GM08714 (cell line): ENCODE results near the gene IL27RA.

Source experiments
- H3K4me3 ChIP-seq: fragments of 200-500 bp; sonication (Bioruptor generic); 2 replicates; pipeline ENCODE4 v1.5.1; 2014; ENCODE audit warnings: mild to moderate bottlenecking, low read length, inconsistent platforms
- ZNF274 ChIP-seq: IDR thresholded peaks from 2 replicates; pipeline ENCODE4 v1.6.1; 2012; ENCODE audit warnings: mild to moderate bottlenecking, low read depth, low read length

The IL27RA gene

DNA sequence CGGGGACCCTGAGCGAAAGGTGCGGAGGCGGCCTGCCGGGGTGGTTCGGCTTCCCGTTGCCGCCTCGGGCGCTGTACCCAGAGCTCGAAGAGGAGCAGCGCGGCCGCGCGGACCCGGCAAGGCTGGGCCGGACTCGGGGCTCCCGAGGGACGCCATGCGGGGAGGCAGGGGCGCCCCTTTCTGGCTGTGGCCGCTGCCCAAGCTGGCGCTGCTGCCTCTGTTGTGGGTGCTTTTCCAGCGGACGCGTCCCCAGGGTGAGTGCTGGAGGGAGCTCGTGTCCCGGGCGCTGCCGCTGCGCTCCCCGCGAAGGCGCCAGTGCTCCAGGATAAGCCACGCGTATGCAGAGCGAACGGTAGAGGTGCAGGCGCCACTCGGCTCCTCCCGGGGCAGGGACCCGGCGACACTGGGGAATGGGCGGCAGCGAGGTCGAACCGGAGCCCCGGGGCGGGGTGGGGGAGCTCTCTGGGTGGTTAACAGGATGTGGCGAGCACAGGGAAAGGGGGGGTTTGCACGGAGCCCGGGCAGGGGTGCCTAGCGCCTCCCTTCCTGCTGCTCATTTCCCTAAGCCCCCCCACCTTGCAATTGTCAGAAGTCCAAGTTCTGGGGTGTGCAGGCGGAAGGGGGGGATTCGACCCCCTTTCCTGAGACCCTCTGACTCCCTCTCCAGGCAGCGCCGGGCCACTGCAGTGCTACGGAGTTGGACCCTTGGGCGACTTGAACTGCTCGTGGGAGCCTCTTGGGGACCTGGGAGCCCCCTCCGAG lies at the start of gene IL27RA:
IL27RA (plus strand) TSS at position 44 of the 762 bp plus-strand sequence; CDS start at position 155, 111 bp downstream.
- TF ChIP-seq ZNF274 = no peak

DNA sequence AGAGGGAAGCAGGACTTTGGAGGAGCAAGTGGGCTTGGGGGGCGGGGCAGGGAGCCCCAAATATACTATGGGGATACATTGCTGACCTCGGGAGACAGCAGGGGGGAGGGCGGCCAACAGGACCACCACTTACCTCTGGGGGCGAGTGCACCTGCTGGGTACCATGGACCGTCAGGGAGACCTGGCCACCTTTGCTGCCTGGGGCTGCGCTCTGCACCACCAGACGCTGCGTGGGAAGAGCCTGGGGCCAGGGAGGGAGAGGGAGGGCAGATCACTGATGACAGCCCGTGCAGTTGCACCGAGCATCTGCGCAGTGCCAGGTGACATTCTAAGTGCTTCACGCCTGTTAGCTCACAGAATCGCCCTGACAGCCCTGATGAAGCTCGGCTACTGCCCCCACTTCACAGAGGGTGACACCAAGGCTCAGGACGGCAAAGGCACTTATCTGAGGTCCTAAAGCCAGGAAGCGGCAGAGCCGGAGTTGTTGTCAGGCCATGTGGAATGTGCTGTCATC lies 49.5 kb upstream of the IL27RA start:
- no peak for TF ChIP-seq ZNF274

More for the DNA sequence above, at the start of gene IL27RA:
- peak within 1 kb of the TSS; percentile 91 for H3K4me3 ChIP-seq

DNA sequence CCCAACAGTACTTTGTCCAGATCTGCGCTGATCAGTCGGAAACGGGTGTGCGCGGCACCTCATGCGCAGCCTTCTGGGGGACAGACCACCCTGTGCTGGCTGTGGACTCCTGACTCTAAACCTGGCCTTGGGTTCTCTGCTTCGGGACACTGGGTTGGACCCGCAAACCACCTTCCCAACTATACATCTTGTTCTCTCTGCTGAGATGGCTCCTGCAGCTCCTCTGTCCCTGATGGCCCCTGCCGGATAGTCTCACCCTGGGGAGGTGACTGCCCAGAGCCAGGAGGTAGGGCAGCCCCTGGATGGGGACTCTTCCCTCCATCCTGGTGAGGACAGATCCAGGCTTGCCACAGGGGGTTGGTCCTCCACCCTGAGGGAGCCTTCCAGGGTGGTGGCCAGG lies 48.8 kb upstream of the IL27RA start:
- TF ChIP-seq ZNF274 = no peak
- no peak overlapping the region for H3K4me3 ChIP-seq

More for the DNA sequence above, 49.5 kb upstream of the IL27RA start:
- no peak overlapping the region for H3K4me3 ChIP-seq

DNA sequence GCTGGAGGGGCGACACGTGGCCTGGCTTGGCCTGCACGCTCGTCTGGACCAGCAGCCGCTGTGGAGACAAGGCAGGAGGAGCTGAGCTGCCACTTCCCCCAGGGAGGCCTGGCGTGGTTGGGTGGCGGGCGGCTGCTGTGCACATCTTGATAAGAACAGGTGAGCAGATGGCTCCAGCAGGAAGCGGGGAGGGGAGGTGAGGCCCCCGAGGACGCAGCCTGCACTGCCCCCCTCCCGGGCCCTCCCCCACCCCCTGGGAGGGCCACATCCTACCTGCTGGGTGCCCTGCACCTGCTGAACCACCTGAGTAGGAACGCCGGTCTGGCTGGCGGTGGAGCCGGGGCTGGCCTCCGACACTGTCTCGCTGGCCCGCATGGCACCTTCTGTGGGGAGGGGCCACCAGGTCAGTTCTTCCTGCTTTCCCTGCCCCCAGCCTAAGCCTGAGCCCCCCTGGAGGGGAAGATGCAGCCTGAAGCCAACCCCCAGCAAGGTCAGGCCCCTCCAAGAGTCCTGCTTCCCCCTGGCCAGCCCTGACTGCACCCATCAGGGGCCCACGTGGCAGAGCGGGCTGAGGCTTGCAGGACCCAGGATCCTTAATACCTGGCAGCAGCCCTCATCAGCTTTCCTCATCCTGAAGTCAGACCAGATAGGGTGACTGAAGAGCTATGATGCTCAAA lies 48.2 kb upstream of the IL27RA start:
- no peak for TF ChIP-seq ZNF274
- no peak overlapping the region for H3K4me3 ChIP-seq

DNA sequence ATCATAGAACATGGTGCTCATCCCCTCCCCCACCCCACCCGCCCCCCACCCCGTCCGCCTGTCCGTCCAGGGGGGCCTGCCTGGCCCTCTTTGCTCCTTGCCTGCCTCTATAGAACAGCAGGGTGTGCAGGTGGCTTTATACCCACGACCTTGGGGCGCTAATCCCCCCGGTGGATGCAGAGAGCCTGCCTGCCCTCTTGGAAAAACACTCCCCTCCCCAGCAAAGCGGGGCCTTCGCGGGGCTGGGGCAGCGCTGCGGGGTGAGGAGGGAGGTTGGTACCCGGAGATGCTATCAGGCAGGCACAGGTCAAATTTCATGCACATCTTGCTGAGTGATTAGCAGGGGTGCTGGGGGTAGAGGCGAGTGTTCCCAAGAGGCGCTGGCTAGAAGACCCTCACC lies 47.4 kb upstream of the IL27RA start:
- no peak for TF ChIP-seq ZNF274
- no peak overlapping the region for H3K4me3 ChIP-seq

DNA sequence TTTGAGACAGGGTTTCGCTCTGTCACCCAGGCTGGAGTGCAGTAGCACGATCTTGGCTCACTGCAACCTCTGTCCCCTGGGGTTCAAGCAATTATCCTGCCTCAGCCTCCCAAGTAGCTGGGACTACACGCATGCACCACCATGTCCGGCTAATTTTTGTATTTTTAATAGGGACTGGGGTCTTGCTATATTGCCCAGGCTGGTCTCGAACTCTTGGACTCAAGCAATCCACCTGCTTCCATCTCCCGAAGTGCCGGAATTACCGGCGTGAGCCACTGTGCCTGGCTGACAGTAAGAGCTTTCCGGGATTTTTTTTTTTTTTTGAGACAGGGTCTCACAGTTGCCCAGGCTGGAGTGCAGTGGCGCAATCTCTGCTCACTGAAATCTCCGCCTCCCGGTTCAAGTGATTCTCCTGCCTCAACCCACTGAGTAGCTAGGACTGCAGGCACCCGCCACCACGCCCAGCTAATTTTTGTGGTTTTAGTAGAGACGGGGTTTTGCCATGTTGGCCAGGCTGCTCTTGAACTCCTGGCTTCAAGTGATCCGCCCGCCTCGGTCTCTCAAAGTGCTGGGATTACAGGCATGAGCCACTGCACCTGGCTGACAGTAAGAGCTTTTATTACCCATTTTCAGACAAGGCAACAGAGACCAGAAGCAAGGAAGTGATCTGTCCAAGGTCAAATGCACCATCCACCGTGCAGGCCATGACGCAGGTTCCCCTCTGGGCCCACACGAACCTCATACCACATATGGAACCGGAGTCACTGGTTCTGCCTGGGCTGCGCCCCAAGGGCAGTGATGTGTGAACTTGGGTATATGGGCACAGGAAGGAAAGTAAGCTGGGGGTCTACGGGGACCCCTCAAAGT lies 46.5 kb upstream of the IL27RA start:
- no peak overlapping the region for H3K4me3 ChIP-seq
- no peak for TF ChIP-seq ZNF274

DNA sequence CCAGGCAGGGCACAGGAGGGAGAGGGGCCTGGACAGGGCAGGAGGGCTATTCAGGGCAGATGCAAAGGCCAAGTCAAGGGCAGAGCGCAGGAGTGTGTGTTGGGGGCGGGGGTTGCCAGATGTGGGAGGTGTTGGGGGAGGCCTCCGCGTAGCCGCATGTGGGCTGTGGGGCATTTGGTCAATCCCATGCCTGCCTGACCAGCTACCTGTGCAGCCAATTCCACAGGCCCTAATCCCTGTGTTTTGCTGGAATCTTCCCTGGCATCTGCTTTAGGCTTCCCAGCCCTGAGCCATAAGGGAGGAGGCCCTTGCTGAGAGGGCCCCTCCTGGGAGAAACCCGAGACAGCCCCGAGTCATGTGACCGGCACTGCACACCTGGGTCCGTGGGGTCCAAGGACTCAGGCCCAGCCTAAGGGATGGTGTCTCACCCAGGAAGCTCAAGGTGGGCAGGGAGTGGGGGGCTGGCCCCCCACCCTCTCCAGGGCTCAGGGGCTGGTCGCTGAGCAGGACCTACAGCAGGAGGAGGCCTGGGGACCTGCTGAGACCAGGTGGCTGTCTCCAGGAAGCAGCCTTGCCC lies 45.7 kb upstream of the IL27RA start:
- no peak for TF ChIP-seq ZNF274
- H3K4me3 ChIP-seq = no peak overlapping the region

DNA sequence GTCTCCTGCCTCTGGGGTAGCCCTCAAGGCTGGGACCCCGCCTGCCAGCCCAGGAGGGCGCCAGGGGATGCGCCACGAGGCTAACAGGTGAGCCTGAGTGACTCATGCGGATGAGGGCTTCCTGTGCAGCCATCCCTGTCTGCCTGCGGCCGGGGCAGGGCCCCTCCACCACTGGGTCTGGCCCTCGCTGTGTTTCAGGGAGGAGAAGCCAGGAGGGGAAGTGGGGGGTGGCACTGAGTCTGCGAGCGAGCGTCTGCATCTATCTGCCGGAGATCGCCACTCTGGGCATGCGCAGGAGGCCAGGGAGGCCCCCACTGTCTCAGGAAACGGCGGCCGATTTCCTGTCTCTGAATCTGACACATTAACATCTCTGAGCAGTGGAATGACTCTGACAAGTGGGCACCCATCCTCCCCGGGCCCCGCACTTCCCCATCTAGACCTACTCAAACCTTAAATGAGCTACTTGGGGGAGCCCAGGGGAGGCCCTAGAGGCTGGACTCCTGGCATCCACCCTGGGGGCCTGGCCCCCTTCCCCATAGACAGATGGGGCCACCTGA lies 45.1 kb upstream of the IL27RA start:
- TF ChIP-seq ZNF274 = no peak
- no peak overlapping the region; the same call in 1 of the 2 replicates for H3K4me3 ChIP-seq

DNA sequence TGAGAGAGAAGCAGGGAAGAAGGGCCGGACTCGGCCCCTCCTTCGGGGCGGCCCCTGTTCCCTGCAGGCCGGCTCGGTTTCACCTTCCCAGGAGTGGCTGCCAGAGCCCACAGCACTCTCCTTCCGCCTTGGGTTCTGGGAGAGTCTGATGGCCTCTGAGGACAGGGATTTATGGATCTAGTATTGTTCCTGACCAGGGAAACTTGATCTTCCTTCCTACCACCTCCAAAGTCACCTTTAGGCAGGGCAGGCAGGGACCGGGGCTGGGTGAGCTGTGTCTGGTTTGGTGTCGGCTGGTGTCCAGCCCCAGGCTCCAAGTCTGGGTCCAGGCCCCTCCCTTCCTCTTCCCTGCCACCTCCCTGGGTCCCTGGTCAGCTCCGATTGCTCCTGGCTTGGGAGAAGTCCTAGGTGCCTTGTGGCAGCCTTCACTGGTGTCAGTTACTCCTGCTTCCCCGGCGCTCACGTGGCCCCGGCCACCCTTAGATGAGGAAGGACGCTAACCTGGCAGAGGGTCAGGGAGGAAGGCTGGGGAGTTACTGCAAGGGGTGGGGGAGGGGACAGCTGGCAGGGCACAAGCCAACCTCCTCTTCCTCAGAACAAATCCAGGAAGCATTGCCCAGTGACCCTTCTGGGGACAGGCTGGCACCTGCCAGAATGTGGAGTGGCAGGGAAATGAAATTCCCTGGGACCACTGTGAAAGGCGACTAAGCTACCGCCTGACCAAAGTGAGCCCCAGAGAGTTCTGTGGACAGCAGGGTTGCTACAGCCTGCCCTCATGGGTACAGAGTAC lies 44.3 kb upstream of the IL27RA start:
- H3K4me3 ChIP-seq = no peak overlapping the region; the same call in 1 of the 2 replicates

DNA sequence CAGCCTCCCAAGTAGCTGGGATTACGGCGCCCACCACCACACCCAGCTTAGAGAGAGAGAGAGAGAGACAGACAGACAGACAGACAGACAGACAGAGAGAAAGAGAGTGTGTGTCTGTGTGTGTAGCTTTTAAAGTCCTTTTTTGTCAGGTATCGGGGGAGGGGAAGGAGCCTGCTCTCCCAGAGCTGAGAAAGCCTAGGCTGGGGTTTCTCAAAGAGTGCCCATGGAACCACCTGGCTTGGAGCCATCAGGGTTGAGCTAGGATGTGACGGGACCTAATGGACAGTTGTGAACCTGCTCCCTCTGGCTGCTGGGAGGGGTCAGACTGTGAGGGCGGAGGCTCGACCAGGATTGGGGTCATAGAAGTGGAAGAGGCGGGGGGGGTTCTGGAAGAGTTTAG lies 42.1 kb upstream of the IL27RA start:
- no peak for TF ChIP-seq ZNF274
- H3K4me3 ChIP-seq = no peak overlapping the region

More for the DNA sequence above, 44.3 kb upstream of the IL27RA start:
- TF ChIP-seq ZNF274 = no peak

DNA sequence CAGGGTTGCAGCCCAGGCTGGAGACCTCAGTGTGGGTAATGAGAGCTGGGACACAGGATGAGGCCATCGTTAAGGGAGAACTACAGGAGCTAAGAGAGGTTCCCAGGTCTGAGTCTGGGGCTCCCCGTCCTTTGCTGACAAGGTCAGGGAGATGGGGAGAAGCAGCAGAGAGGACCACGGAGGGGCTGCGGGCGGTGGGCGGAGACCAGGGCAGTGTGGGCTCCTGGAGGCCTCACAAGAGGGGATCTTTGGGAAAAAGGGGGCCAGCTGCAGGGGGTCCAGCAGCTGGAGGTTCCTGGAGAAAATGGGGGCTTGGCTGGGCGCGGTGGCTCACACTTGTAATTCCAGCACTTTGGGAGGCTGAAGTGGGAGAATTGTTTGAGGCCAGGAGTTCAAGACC lies 41.5 kb upstream of the IL27RA start:
- H3K4me3 ChIP-seq = no peak overlapping the region
- TF ChIP-seq ZNF274 = no peak

DNA sequence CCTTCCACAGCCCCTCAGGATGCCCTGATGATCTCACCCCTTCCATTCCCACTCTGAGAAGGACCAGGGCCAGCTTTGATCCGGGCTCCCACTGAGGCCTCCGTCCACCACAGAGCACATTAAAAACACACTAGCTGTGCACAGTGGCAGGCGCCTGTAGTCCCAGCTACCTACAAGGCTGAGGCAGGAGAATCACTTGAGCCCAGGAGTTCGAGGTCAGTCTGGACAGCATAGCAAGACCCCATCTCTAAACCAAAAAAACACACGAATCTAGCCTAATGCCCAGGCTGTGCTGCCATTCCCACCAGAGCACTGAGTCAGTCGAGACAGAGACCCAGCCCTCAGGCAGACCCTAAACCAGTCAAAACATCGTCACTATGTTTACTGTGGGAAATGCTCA lies 39.5 kb upstream of the IL27RA start:
- no peak overlapping the region for H3K4me3 ChIP-seq
- TF ChIP-seq ZNF274 = no peak

DNA sequence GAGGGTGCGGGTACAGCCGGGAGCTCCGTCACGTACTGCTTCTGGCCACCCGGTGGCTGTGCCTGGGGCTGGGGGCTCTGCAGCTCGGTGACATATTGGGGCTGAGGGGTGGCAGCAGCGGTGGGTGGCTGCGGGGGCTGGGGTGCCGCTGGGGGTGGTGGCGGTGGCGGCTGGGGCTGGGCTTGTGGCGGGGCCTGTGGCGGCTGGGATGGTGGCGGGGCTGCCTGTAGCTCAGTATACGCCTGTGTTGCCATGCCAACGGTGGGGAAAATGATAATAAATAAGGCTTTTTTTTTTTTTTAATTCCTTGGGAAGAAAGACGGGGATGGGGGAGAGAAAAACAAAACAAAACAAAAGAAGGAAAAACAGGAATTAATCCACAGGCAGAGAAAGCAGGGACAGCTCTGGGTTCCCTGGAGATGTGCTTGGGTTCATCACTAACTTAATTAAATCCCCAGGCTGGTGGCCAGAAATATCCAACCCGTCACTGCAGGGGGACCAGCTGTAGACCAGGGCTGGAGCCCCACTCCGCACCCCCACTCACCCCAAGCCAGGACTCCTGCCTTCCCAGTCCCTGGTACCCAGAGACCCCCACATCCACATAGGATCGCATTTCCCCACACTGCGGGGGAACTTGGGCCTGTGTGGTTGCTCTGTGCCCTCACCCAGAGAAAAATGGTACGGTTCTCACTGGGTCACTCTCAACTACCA lies 37.8 kb upstream of the IL27RA start:
- H3K4me3 ChIP-seq = no peak overlapping the region
- TF ChIP-seq ZNF274 = no peak
